Mammary epithelial cell (primary cell): ENCODE data around the gene BCL3.

ENCODE experiments used
- EZH2 ChIP-seq: IDR thresholded peaks from 2 replicates; pipeline ENCODE4 v1.6.1; 2012; ENCODE audit warnings: low read length, inconsistent platforms, borderline replicate concordance
- TF ChIP-seq, protein P1 (sequence below), 2 donors: IDR thresholded peaks in 1 of 2; conservative IDR thresholded peaks in 1 of 2; 2 replicates each; pipeline ENCODE4 v1.5.1; 2011 to 2012; ENCODE audit warnings: inconsistent platforms in 2 of 2, low read length in 2 of 2, mild to moderate bottlenecking in 2 of 2, control low read depth in 1 of 2, low read depth in 1 of 2; ENCODE audit not compliant: insufficient read depth in 1 of 2; ENCODE audit errors: extremely low read depth in 1 of 2

- TF ChIP-seq, protein P1, sequence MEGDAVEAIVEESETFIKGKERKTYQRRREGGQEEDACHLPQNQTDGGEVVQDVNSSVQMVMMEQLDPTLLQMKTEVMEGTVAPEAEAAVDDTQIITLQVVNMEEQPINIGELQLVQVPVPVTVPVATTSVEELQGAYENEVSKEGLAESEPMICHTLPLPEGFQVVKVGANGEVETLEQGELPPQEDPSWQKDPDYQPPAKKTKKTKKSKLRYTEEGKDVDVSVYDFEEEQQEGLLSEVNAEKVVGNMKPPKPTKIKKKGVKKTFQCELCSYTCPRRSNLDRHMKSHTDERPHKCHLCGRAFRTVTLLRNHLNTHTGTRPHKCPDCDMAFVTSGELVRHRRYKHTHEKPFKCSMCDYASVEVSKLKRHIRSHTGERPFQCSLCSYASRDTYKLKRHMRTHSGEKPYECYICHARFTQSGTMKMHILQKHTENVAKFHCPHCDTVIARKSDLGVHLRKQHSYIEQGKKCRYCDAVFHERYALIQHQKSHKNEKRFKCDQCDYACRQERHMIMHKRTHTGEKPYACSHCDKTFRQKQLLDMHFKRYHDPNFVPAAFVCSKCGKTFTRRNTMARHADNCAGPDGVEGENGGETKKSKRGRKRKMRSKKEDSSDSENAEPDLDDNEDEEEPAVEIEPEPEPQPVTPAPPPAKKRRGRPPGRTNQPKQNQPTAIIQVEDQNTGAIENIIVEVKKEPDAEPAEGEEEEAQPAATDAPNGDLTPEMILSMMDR (conservative IDR thresholded peaks at IDR 0.05 in 1 of 2, IDR thresholded peaks at IDR 0.05 in 1 of 2; ENCODE audit: extremely low read depth in 1 of 2, insufficient read depth in 1 of 2, low read depth in 1 of 2, low read length in 2 of 2): no peak
- TF ChIP-seq EZH2: no peak
Observed at GRCh38 chr19:44767295-44768180, 19.0 kb downstream of the BCL3 start.
